Retina (tissue), 1 donor: ENCODE results near the gene CCDC69.
"Not testable (repeated sequence)": the region's sequence is repeated elsewhere in the genome, so short reads cannot be mapped to it uniquely, and the experiment has no call there.

Source experiments
- DNase-seq: peaks from one replicate; pipeline ENCODE4 v3.0.0-alpha.2; 2016

Gene CCDC69

GRCh38 chr5:151244206-151244605, 20.3 kb upstream of the CCDC69 start:
- no peak for DNase-seq

GRCh38 chr5:151243564-151243963, 19.7 kb upstream of the CCDC69 start:
- no peak for DNase-seq

- DNase-seq: no peak
Observed at GRCh38 chr5:151243127-151243526, 19.2 kb upstream of the CCDC69 start.

GRCh38 chr5:151240924-151241635, 17.2 kb upstream of the CCDC69 start:
- no peak for DNase-seq

- DNase-seq: not testable (repeated sequence)
Observed at GRCh38 chr5:151240268-151240835, 16.5 kb upstream of the CCDC69 start.

GRCh38 chr5:151239237-151239861, 15.5 kb upstream of the CCDC69 start:
- peak; percentile 77 for DNase-seq

GRCh38 chr5:151238303-151238741, 14.4 kb upstream of the CCDC69 start:
- no peak for DNase-seq

GRCh38 chr5:151237685-151238084, 13.8 kb upstream of the CCDC69 start:
- DNase-seq: no peak

- no peak for DNase-seq
Observed at GRCh38 chr5:151236888-151237287, 13.0 kb upstream of the CCDC69 start.

- not testable (repeated sequence) for DNase-seq
Observed at GRCh38 chr5:151235239-151235571, 11.3 kb upstream of the CCDC69 start.

- DNase-seq: no peak
Observed at GRCh38 chr5:151234476-151235238, 10.8 kb upstream of the CCDC69 start.

- no peak for DNase-seq
Observed at GRCh38 chr5:151233616-151234085, 9.8 kb upstream of the CCDC69 start.

- no peak for DNase-seq
Observed at GRCh38 chr5:151231359-151231758, 7.5 kb upstream of the CCDC69 start.

GRCh38 chr5:151230048-151230680, 6.3 kb upstream of the CCDC69 start:
- DNase-seq: no peak

GRCh38 chr5:151228986-151229385, 5.1 kb upstream of the CCDC69 start:
- DNase-seq: no peak

GRCh38 chr5:151227918-151228447, 4.1 kb upstream of the CCDC69 start:
- no peak for DNase-seq

- no peak for DNase-seq
Observed at GRCh38 chr5:151225475-151225874, 1.6 kb upstream of the CCDC69 start.

GRCh38 chr5:151225071-151225470, 1.2 kb upstream of the CCDC69 start:
- DNase-seq: no peak

- no peak for DNase-seq
Observed at GRCh38 chr5:151224372-151224771, 480 bp upstream of the CCDC69 start.

- DNase-seq: no peak
Observed at GRCh38 chr5:151222790-151223446, 974 bp downstream of the CCDC69 start.

GRCh38 chr5:151222054-151222789, 1.7 kb downstream of the CCDC69 start:
- no peak for DNase-seq
